Measurements from ENCODE around the gene TRIM14. TPM values are rescaled to one million over a fixed set of nuclear protein-coding genes. Genes with fewer than 3 reads are reported as not detected.

The TRIM14 gene
- total RNA-seq, 1 experiment from 2014 or later = 12.5 TPM

GRCh38 chr9:98087420-98088354 lies 31.3 kb downstream of the TRIM14 start:
- Histone ChIP-seq H4K5ac (ENCODE audit: insufficient read length, low read depth, low read length) (no peak overlapping the region), H2AK5ac (ENCODE audit: insufficient read length, low read length) (no peak overlapping the region), H3K56ac (ENCODE audit: insufficient read length, low read depth, low read length) (no peak overlapping the region), H3T11ph (ENCODE audit: low read length) (no peak overlapping the region), H3K4me1 (ENCODE audit: insufficient read depth, low read length) (peaks cover 2% of the 10 kb centered on the region; the same call in 1 of the 2 replicates), H3K27ac (ENCODE audit: insufficient read length, low read depth, low read length) (no peak overlapping the region), H2BK20ac (ENCODE audit: low read depth, low read length, poor library complexity, severe bottlenecking) (no peak overlapping the region), H2BK12ac (ENCODE audit: insufficient read length, low read depth, low read length) (no peak overlapping the region), H3K18ac (ENCODE audit: insufficient read length, low read depth, low read length) (peak overlapping the region; percentile 44), H4K20me1 (ENCODE audit: control insufficient read depth, insufficient read depth, insufficient read length) (no peaks in the 10 kb centered on the region), H4K8ac (replicated peaks; ENCODE audit: insufficient read length, low read depth, low read length) (no peak overlapping the region), H4K91ac (ENCODE audit: insufficient read length, low read depth, low read length) (no peak overlapping the region), H2AFZ (ENCODE audit: low read length) (no peak overlapping the region), H3K79me2 (ENCODE audit: insufficient read depth, low read length) (no peaks in the 10 kb centered on the region), H3K79me1 (ENCODE audit: insufficient read depth, low read depth, low read length, poor library complexity, severe bottlenecking) (no peaks in the 10 kb centered on the region), H3K23ac (ENCODE audit: insufficient read length, low read depth, low read length) (no peak overlapping the region), H2BK5ac (ENCODE audit: insufficient read length, low read length) (no peak overlapping the region), H3K23me2 (ENCODE audit: insufficient read length, low read depth, low read length, poor library complexity, severe bottlenecking) (peaks cover 4% of the 10 kb centered on the region), H3K9me3 (ENCODE audit: control insufficient read depth, low read depth, low read length) (no peaks in the 10 kb centered on the region), H3K4me2 (ENCODE audit: insufficient read depth, insufficient read length, low read length) (no peak overlapping the region), H2BK120ac (ENCODE audit: low read depth, low read length, poor library complexity, severe bottlenecking) (no peak overlapping the region), H3K14ac (ENCODE audit: insufficient read depth, low read length) (no peak overlapping the region), H3K9ac (ENCODE audit: extremely low read depth, insufficient read length, low read length) (no peak overlapping the region), H2BK15ac (ENCODE audit: low read depth, low read length) (no peak overlapping the region), H3K27me3 (ENCODE audit: insufficient read depth, low read length) (no peaks in the 10 kb centered on the region), H3K4ac (ENCODE audit: low read depth, low read length) (no peak overlapping the region)
- peak; percentile 86 for DNase-seq
- peak; percentile 49; the same call in 2 of the 3 replicates for TF ChIP-seq CTCF (conservative IDR thresholded peaks at IDR 0.05)
- Mint-ChIP-seq H3K4me3 (no peak overlapping the region), H3K9me3 (peaks cover 0 to 4% of the 10 kb centered on the region in 2 experiments; a peak in 2 of 5 replicates), H3K36me3 (ENCODE audit: insufficient read depth in 1 of 3, low read depth in 3 of 3) (peaks cover 6 to 23% (median 20%) of the 10 kb centered on the region in 3 experiments), H3K4me1 (peaks cover 45 to 50% of the 10 kb centered on the region in 2 experiments), H3K27ac (no peak overlapping the region), H3K27me3 (ENCODE audit: low read depth) (peaks cover 11% of the 10 kb centered on the region)
- WGBS (ENCODE audit: extremely low coverage, insufficient read length, low lambda C conversion rate) = no CpG with 5 or more reads among the region's 92 CpGs
